GM12878 (cell line): Measurements from ENCODE around the gene ABCD3. TPM values are rescaled to one million over a fixed set of nuclear protein-coding genes. Genes with fewer than 3 reads are reported as not detected.

Experiments used
- ATAC-seq: fragments of 200-7000 bp; cut with Tn5 transposase; 3 replicates; pipeline ENCODE4 v1.9.1; 2020; ENCODE audit warnings: mild to moderate bottlenecking, moderate library complexity
- BruUV-seq: library from RNA; stranded (reverse); fragments of 400-500 nt; replicated peaks from 2 replicates; lab custom pipeline; 2021; lab: Mats Ljungman, UMichigan
- CTCF ChIA-PET: fragments of 300-600 bp; sonication (Branson Sonifier 250); formaldehyde crosslinking; extraction: SDS; loops from one replicate; lab custom pipeline; 2021; ENCODE audit warnings: inconsistent platforms; lab: Yijun Ruan, JAX
- POLR2A ChIA-PET: fragments of 350-600 bp; formaldehyde crosslinking; extraction: SDS; loops from one replicate; lab custom pipeline; 2021; ENCODE audit warnings: inconsistent platforms; lab: Charles Lee
- RAD21 ChIA-PET: fragments of 300-600 bp; sonication (Branson Sonifier 250); formaldehyde crosslinking; loops from one replicate; lab custom pipeline; 2023; ENCODE audit warnings: antibody characterized with exemption; ENCODE audit not compliant: unreplicated experiment; lab: Charles Lee
- SMC1A ChIA-PET: fragments of 300-600 bp; sonication (Branson Sonifier 250); formaldehyde crosslinking; loops from one replicate; lab custom pipeline; 2023; ENCODE audit not compliant: unreplicated experiment, uncharacterized antibody; lab: Charles Lee
- DNase-seq: peaks from one replicate; pipeline ENCODE4 v3.0.0-alpha.2; 2011; ENCODE audit warnings: low read depth, low spot score
- FAIRE-seq: peaks from 3 replicates; lab custom pipeline; 2011; peaks lifted over from hg19 to GRCh38; lab: Jason Lieb, UNC
- H2AFZ ChIP-seq: 2 replicates; pipeline ENCODE4 v1.6.0; 2011; ENCODE audit warnings: low read depth, low read length, control low read depth; ENCODE audit not compliant: control insufficient read depth
- H3K27ac ChIP-seq: 2 replicates; pipeline ENCODE4 v1.5.1; 2011; ENCODE audit warnings: control low read depth; ENCODE audit not compliant: control insufficient read depth, insufficient read depth
- H3K27me3 ChIP-seq, 2 experiments: replicated peaks in 1 of 2; 2 replicates each; pipeline versions ENCODE4 v1.6.0 to v1.6.1; 2011; ENCODE audit warnings: low read length in 1 of 2; ENCODE audit not compliant: control insufficient read depth in 2 of 2, insufficient read depth in 2 of 2
- H3K36me3 ChIP-seq, 2 experiments: 2 replicates each; pipeline ENCODE4 v1.5.1; 2011; ENCODE audit warnings: low read length in 1 of 2; ENCODE audit not compliant: control insufficient read depth in 2 of 2, insufficient read depth in 2 of 2
- H3K4me1 ChIP-seq: 2 replicates; pipeline ENCODE4 v1.6.1; 2011; ENCODE audit warnings: mild to moderate bottlenecking, low read length, moderate library complexity, mixed read lengths; ENCODE audit not compliant: control insufficient read depth, insufficient read depth
- H3K4me2 ChIP-seq: 2 replicates; pipeline ENCODE4 v1.6.0; 2011; ENCODE audit warnings: control low read depth; ENCODE audit not compliant: control insufficient read depth, insufficient read depth
- H3K4me3 ChIP-seq: fragments of 200-600 bp; sonication (generic); 2 replicates; pipeline ENCODE4 v1.5.1; 2016
- H3K79me2 ChIP-seq: 2 replicates; pipeline ENCODE4 v1.6.0; 2011; ENCODE audit warnings: low read length; ENCODE audit not compliant: control insufficient read depth, insufficient read depth
- H3K9ac ChIP-seq: 2 replicates; pipeline ENCODE4 v1.8.0; 2011; ENCODE audit warnings: low read length, control low read depth, mixed read lengths; ENCODE audit not compliant: control insufficient read depth, insufficient read depth
- H3K9me3 ChIP-seq: replicated peaks from 3 replicates; pipeline ENCODE4 v1.5.1; 2011; ENCODE audit warnings: mild to moderate bottlenecking, low read length; ENCODE audit not compliant: control insufficient read depth, insufficient read depth
- H4K20me1 ChIP-seq: 2 replicates; pipeline ENCODE4 v1.6.0; 2011; ENCODE audit not compliant: control insufficient read depth, insufficient read depth
- BHLHE40 ChIP-seq, 2 experiments: fragments of 450-650 bp in 1 of 2; IDR thresholded peaks; 2 replicates each; pipeline ENCODE4 v1.6.1; 2011 to 2017; ENCODE audit warnings: low read depth in 2 of 2, borderline replicate concordance in 1 of 2, improper control_type of control experiment in 1 of 2, low read length in 1 of 2, mild to moderate bottlenecking in 1 of 2
- CBFB ChIP-seq: IDR thresholded peaks from 2 replicates; pipeline ENCODE4 v1.6.1; 2016; ENCODE audit warnings: antibody characterized with exemption, low read depth
- CHD1 ChIP-seq: IDR thresholded peaks from 2 replicates; pipeline ENCODE4 v1.6.1; 2012; ENCODE audit warnings: low read depth, low read length, improper control_type of control experiment
- NFIC ChIP-seq: IDR thresholded peaks from 2 replicates; pipeline ENCODE4 v1.6.1; 2012; ENCODE audit warnings: low read depth, mild to moderate bottlenecking, inconsistent platforms, low read length, moderate library complexity
- POLR2AphosphoS5 ChIP-seq: IDR thresholded peaks from 2 replicates; pipeline ENCODE4 v1.6.1; 2011; ENCODE audit warnings: mild to moderate bottlenecking, low read length, inconsistent platforms
- RFX5 ChIP-seq: IDR thresholded peaks from 2 replicates; pipeline ENCODE4 v1.6.1; 2011; ENCODE audit warnings: low read depth, low read length, improper control_type of control experiment
- SIX5 ChIP-seq: IDR thresholded peaks from 2 replicates; pipeline ENCODE4 v1.6.1; 2011; ENCODE audit warnings: mild to moderate bottlenecking, low read depth, low read length, moderate library complexity; ENCODE audit not compliant: severe bottlenecking
- WGBS: methylation state at CpG from one replicate; pipeline ENCODE4 v1.1.6; 2016; ENCODE audit warnings: low lambda C conversion rate; ENCODE audit not compliant: insufficient replicate concordance, insufficient coverage; ENCODE audit errors: missing lambda C conversion rate; 5-methylcytosine and 5-hydroxymethylcytosine counted together
- in situ Hi-C: fragments of 300-500 bp; cut with MboI; formaldehyde crosslinking; loops from 9 replicates; pipeline ENCODE4 v1.14.3; 2018; ENCODE audit warnings: mixed read lengths
- intact Hi-C: fragments of 100-400 bp; cut with micrococcal nuclease; formaldehyde crosslinking; loops from one replicate; pipeline ENCODE4 v1.14.2; 2022; ENCODE audit not compliant: unreplicated experiment
- polyA plus RNA-seq, 11 experiments: library from polyadenylated mRNA; depleted of rRNA in 4 of 11; unstranded in 6 of 11; stranded (reverse) in 5 of 11; fragments of >200 nt; fragmentation: Nextera tagmentation in 4 of 11; fragmentation: Illumina TruSeq in 1 of 11; extraction: Ambion mirVana in 4 of 11; extraction: Trizol in 1 of 11; gene quantifications; 1 replicate in 1 of 11; 2 replicates in 10 of 11; pipeline versions ENCODE4 v1.2.1 to v1.2.3, GENCODE V29; 2011 to 2016; ENCODE audit warnings: inconsistent platforms in 2 of 11, missing spikeins in 2 of 11, low read depth in 1 of 11
- total RNA-seq, 4 experiments: library from RNA; depleted of rRNA in 3 of 4; stranded (reverse); fragments of >200 nt in 3 of 4; fragmentation: Illumina TruSeq in 1 of 4; extraction: Trizol in 1 of 4; gene quantifications; 2 replicates each; pipeline versions ENCODE4 v1.2.1 to v1.2.3, GENCODE V29; 2013 to 2021
- TF ChIP-seq, protein P1 (sequence below): fragments of 450-650 bp; IDR thresholded peaks from 2 replicates; pipeline ENCODE4 v1.6.1; 2017; ENCODE audit warnings: mild to moderate bottlenecking, moderate library complexity
- TF ChIP-seq, protein P2 (sequence below): IDR thresholded peaks from 2 replicates; pipeline ENCODE4 v1.6.1; 2011; ENCODE audit warnings: low read depth, mild to moderate bottlenecking, low read length, moderate library complexity, borderline replicate concordance; ENCODE audit errors: extremely low read depth
- TF ChIP-seq, protein P3 (sequence below): IDR thresholded peaks from 2 replicates; pipeline ENCODE4 v1.6.1; 2012; ENCODE audit warnings: low read depth, low read length, improper control_type of control experiment

ABCD3 gene
- total and polyA plus RNA-seq, 10 of the 15 experiments (the other 5 are each of a cell fraction or from before 2014, with no cell fraction given) = 15.1 to 40.2 (median 24.1) TPM

DNA sequence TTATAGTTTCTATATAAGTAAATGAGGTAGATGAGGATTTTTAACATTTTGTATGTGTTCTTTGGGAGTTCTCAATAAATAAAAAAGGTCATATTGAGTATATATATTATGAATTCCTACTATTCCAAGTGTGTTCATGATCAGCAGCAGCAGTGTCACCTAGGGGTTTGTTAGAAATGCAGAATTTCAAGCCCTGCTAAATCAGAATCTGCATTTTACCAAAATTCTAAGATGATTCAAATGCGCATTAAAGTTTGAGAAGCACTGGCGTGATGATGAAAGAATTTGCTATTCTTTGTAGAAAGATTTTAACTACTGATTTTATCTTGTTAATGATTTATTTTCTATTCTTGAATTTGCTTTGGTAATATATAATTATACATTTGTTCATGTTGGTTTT, 94.6 kb downstream of the ABCD3 start:
- no peaks in the 10 kb centered on the region for H3K27me3 ChIP-seq
- FAIRE-seq (no peak), ATAC-seq (no peak), DNase-seq (no peak)
- ChIA-PET CTCF (interaction anchor here (1.0 to 12.6 kb wide), 6 partner anchors 9 to 721 kb away, joined by 3 to 127 read pairs (median 4); partner anchors contain the start of gene RWDD3), RAD21 (interaction anchor here (1.9 to 2.0 kb wide), 2 partner anchors 32 to 290 kb away, joined by 4 to 7 read pairs; no protein-coding TSS in a partner anchor), POLR2A (no interaction called here), SMC1A (interaction anchor here (1.0 to 2.3 kb wide), 4 partner anchors 9 to 292 kb away, joined by 3 to 19 read pairs (median 4); no protein-coding TSS in a partner anchor)
- no peak for TF ChIP-seq NFIC
- TF ChIP-seq, protein P1, sequence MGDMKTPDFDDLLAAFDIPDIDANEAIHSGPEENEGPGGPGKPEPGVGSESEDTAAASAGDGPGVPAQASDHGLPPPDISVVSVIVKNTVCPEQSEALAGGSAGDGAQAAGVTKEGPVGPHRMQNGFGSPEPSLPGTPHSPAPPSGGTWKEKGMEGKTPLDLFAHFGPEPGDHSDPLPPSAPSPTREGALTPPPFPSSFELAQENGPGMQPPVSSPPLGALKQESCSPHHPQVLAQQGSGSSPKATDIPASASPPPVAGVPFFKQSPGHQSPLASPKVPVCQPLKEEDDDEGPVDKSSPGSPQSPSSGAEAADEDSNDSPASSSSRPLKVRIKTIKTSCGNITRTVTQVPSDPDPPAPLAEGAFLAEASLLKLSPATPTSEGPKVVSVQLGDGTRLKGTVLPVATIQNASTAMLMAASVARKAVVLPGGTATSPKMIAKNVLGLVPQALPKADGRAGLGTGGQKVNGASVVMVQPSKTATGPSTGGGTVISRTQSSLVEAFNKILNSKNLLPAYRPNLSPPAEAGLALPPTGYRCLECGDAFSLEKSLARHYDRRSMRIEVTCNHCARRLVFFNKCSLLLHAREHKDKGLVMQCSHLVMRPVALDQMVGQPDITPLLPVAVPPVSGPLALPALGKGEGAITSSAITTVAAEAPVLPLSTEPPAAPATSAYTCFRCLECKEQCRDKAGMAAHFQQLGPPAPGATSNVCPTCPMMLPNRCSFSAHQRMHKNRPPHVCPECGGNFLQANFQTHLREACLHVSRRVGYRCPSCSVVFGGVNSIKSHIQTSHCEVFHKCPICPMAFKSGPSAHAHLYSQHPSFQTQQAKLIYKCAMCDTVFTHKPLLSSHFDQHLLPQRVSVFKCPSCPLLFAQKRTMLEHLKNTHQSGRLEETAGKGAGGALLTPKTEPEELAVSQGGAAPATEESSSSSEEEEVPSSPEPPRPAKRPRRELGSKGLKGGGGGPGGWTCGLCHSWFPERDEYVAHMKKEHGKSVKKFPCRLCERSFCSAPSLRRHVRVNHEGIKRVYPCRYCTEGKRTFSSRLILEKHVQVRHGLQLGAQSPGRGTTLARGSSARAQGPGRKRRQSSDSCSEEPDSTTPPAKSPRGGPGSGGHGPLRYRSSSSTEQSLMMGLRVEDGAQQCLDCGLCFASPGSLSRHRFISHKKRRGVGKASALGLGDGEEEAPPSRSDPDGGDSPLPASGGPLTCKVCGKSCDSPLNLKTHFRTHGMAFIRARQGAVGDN = no peak
- no peak for TF ChIP-seq SIX5
- TF ChIP-seq RFX5 = no peak
- TF ChIP-seq CHD1 = no peak
- no peak for TF ChIP-seq BHLHE40 (IDR thresholded peaks at IDR 0.05; ENCODE audit: borderline replicate concordance in 1 of 2, low read depth in 2 of 2, low read length in 1 of 2)
- no peak for TF ChIP-seq CBFB
- TF ChIP-seq, protein P2, sequence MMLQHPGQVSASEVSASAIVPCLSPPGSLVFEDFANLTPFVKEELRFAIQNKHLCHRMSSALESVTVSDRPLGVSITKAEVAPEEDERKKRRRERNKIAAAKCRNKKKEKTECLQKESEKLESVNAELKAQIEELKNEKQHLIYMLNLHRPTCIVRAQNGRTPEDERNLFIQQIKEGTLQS = no peak
- TF ChIP-seq POLR2AphosphoS5 = no peak
- TF ChIP-seq, protein P3, sequence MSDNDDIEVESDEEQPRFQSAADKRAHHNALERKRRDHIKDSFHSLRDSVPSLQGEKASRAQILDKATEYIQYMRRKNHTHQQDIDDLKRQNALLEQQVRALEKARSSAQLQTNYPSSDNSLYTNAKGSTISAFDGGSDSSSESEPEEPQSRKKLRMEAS = no peak
- no peaks in the 10 kb centered on the region for H3K9me3 ChIP-seq
- no peak overlapping the region for H3K4me3 ChIP-seq
- WGBS = 98% methylated on average over 2 of the region's 2 CpGs
- H3K4me1 ChIP-seq = no peaks in the 10 kb centered on the region
- intact Hi-C loops = no loop called here
- no peak overlapping the region for H2AFZ ChIP-seq
- H3K79me2 ChIP-seq = no peaks in the 10 kb centered on the region
- H3K27ac ChIP-seq = no peak overlapping the region
- no peaks in the 10 kb centered on the region for H3K36me3 ChIP-seq
- H3K4me2 ChIP-seq = no peak overlapping the region
- H4K20me1 ChIP-seq = no peaks in the 10 kb centered on the region
- in situ Hi-C loops = no loop called here
- H3K9ac ChIP-seq = no peak overlapping the region
- BruUV-seq = no TSS peak
